Cardiac muscle cell (in vitro differentiated cells and primary cell): ENCODE results near the gene C2CD4D. TPM values are rescaled to one million over a fixed set of nuclear protein-coding genes. Genes with fewer than 3 reads are reported as not detected.

Experiments
- DNase-seq, 2 donors: peaks; one replicate each; pipeline versions ENCODE4 v3.0.0 to v3.0.0-alpha.2; 2010 to 2017; ENCODE audit warnings: low read depth in 1 of 2, low spot score in 1 of 2
- H3K27ac ChIP-seq: fragments of 200-600 bp; sonication (generic); 2 replicates; pipeline ENCODE4 v1.5.1; 2016
- H3K27me3 ChIP-seq: fragments of 200-600 bp; sonication (generic); 2 replicates; pipeline ENCODE4 v1.6.0; 2016; ENCODE audit warnings: control low read depth
- H3K36me3 ChIP-seq: fragments of 200-600 bp; sonication (generic); 2 replicates; pipeline ENCODE4 v1.5.1; 2016; ENCODE audit warnings: control low read depth
- H3K4me1 ChIP-seq: fragments of 200-600 bp; sonication (generic); 2 replicates; pipeline ENCODE4 v1.8.1; 2017; ENCODE audit warnings: low read depth, mild to moderate bottlenecking, mixed run types
- H3K4me3 ChIP-seq: fragments of 200-600 bp; sonication (generic); 2 replicates; pipeline ENCODE4 v1.5.1; 2016; ENCODE audit warnings: mild to moderate bottlenecking
- H3K9me3 ChIP-seq: fragments of 200-600 bp; sonication (generic); 2 replicates; pipeline ENCODE4 v1.5.1; 2017; ENCODE audit warnings: low read depth, mild to moderate bottlenecking, control low read depth
- polyA plus RNA-seq: library from polyadenylated mRNA; unstranded; fragments of >200 nt; fragmentation: Nextera tagmentation; extraction: Ambion mirVana; gene quantifications from 2 replicates; pipeline ENCODE4 v1.2.1, GENCODE V29; 2016
- total RNA-seq: library from RNA; depleted of rRNA; stranded (reverse); fragments of >200 nt; gene quantifications from 2 replicates; pipeline ENCODE4 v1.2.3, GENCODE V29; 2016
- TF ChIP-seq, protein P1 (sequence below): IDR thresholded peaks from 2 replicates; pipeline ENCODE4 v1.5.1; 2012; ENCODE audit warnings: low read depth, mild to moderate bottlenecking, low read length

C2CD4D gene
- total and polyA plus RNA-seq, 2 experiments from 2014 or later = 0.44 TPM; not detected in 1

DNA sequence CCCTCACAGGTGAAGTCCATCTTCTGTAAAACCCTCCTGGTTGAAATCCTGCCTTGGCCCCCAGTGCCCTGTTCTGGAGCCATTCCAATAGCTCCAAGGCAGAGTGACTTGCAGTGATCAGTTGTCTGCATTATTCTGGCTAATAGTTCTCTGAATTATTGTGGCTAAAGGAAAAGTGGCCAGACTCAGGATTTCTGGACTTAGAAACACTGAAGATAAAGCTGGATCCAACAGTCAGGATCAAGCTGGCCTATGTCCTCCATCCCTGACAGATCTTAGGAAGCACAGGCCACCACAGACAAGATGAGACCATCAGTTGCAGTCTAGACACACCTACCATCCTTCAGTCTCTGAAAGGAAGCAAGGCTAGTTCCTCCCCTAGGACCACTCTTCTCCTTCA lies 801 bp upstream of the C2CD4D start:
- H3K27me3 ChIP-seq = peaks cover 59% of the 10 kb centered on the region
- TF ChIP-seq, protein P1, sequence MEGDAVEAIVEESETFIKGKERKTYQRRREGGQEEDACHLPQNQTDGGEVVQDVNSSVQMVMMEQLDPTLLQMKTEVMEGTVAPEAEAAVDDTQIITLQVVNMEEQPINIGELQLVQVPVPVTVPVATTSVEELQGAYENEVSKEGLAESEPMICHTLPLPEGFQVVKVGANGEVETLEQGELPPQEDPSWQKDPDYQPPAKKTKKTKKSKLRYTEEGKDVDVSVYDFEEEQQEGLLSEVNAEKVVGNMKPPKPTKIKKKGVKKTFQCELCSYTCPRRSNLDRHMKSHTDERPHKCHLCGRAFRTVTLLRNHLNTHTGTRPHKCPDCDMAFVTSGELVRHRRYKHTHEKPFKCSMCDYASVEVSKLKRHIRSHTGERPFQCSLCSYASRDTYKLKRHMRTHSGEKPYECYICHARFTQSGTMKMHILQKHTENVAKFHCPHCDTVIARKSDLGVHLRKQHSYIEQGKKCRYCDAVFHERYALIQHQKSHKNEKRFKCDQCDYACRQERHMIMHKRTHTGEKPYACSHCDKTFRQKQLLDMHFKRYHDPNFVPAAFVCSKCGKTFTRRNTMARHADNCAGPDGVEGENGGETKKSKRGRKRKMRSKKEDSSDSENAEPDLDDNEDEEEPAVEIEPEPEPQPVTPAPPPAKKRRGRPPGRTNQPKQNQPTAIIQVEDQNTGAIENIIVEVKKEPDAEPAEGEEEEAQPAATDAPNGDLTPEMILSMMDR = no peak
- H3K9me3 ChIP-seq = no peaks in the 10 kb centered on the region
- no peak overlapping the region for H3K4me3 ChIP-seq
- H3K27ac ChIP-seq = no peak overlapping the region
- H3K36me3 ChIP-seq = no peaks in the 10 kb centered on the region
- no peak for DNase-seq
- H3K4me1 ChIP-seq = no peaks in the 10 kb centered on the region

DNA sequence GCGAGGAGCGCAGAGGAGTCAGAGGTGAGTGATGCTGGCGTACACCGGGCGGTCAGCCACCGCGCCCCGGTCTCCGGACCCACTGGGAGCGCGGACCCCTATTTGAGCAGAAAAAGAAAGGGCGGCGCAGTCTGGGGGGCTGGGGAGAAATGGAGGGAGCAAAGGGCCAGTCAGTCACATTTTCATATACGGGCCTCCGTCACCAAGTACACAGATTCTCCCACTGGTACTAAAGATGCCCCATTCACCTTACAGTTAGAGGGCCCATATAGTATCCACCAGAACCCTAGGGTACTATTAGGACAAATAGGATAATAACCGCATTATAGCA lies 573 bp downstream of the C2CD4D start:
- H3K36me3 ChIP-seq = no peaks in the 10 kb centered on the region
- H3K9me3 ChIP-seq = no peaks in the 10 kb centered on the region
- TF ChIP-seq, protein P1 = no peak
- H3K4me3 ChIP-seq = peak overlapping the region; percentile 30
- H3K27me3 ChIP-seq = peaks cover 59% of the 10 kb centered on the region
- DNase-seq = no peak
- H3K4me1 ChIP-seq = no peaks in the 10 kb centered on the region
- no peak overlapping the region for H3K27ac ChIP-seq

DNA sequence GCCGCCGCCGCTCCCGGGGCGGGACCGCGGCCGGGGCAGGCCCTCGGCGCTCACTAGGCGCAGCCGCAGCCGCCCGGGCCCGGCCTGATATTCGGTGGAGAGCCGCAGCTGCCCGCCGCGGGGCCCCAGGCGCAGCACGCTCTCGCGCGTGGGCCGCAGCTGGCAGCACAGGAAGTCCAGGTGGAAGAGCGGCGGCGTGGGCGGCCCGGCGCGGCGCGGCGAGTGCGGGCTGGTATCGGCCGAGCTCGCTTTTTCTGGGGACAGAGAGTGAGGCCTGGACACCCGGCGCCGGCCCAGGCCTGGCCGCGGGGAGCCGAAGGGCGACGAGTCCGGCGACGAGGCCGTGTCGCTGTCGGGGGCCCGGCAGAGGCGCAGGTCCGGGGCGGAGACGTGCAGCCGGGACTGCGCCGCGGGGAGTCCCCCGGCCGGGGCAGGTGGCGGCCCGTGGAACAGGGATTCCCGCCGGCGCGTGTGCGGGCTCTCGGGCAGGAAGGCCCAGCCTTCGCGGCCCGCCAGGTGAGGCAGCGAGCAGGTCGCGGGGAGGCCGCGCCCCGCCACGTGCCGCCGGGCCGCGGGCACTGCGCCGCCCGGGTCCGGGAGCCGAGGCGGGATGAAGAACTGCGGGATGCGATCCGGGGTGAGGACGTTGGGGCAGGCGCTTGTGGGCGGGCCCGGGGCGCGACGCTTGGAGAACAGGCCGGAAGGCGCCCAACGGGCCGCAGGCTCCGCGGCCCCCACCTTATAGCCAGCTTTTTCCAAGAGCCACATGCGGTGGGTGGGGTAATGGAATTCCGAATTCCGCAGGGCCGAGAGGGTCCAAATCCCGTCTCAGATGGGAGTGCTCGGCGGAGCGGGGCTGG lies 1.2 kb downstream of the C2CD4D start:
- Histone ChIP-seq H3K4me3 (peak overlapping the region; percentile 30), H3K27ac (no peak overlapping the region), H3K4me1 (no peaks in the 10 kb centered on the region), H3K36me3 (no peaks in the 10 kb centered on the region), H3K9me3 (no peaks in the 10 kb centered on the region), H3K27me3 (peaks cover 59% of the 10 kb centered on the region)
- DNase-seq = peak; percentile 34 to 35
- TF ChIP-seq, protein P1 = no peak

DNA sequence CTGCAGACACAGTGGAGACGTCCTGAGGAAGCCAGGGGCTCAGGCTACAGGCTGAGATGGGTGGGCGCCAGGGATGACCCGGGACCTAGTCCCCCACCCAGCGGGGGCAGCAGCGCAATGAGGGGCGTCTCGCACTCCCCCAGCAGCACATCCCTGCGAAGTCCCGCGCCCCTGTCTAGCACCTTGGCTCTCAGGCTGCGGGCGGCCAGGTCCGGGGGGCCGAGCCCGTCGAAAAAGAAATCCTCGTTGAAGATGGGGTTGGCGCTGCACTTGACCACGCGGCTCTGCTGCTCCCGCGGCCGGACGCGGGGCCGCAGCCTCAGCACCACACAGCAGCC lies 1.8 kb downstream of the C2CD4D start:
- H3K4me3 ChIP-seq = peak overlapping the region; percentile 30
- H3K36me3 ChIP-seq = no peaks in the 10 kb centered on the region
- TF ChIP-seq, protein P1 = no peak
- peaks cover 59% of the 10 kb centered on the region for H3K27me3 ChIP-seq
- H3K9me3 ChIP-seq = no peaks in the 10 kb centered on the region
- H3K27ac ChIP-seq = no peak overlapping the region
- DNase-seq = no peak
- H3K4me1 ChIP-seq = no peaks in the 10 kb centered on the region

DNA sequence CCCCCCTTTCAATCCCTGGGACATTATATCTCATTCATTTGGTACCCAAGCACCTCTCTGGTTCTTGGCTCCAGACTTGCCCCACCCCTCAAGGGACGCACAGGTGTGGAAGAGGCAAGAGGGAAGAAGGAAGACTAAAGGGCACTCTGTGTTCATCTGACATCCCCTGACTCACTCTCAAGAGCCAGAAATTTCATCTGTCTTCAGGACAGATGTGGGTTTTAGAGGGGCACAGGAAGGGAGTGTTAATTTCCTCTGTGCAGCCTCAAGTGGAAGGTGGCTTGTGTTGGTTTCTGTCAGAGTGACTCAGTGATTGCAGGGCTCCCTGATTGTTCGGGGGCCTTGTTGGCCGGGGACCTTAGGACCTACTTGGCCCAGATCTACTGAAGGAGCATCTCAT lies 2.4 kb downstream of the C2CD4D start:
- Histone ChIP-seq H3K27ac (no peak overlapping the region), H3K9me3 (no peaks in the 10 kb centered on the region), H3K4me3 (no peak overlapping the region), H3K36me3 (no peaks in the 10 kb centered on the region), H3K27me3 (peaks cover 57% of the 10 kb centered on the region), H3K4me1 (no peaks in the 10 kb centered on the region)
- no peak for DNase-seq
- TF ChIP-seq, protein P1 = no peak

DNA sequence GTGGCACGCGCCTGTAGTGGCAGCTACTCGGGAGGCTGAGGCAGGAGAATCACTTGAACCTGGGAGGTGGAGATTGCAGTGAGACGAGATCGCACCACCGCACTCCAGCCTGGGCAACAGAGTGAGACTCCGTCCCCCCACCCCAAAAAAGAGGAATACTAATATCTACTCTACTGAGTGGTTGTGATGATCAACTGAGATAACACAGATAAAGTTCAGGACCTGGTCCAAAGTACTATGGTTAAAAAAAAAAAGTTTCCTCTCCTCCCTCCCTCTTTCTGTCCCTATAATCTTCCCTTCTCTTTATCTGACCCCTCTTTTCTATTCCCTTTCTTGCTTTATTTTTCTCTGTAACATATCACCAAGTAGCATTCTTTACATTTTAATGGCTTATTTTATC lies 4.0 kb downstream of the C2CD4D start:
- Histone ChIP-seq H3K9me3 (no peaks in the 10 kb centered on the region), H3K4me1 (no peaks in the 10 kb centered on the region), H3K36me3 (no peaks in the 10 kb centered on the region), H3K27ac (no peak overlapping the region), H3K4me3 (no peak overlapping the region), H3K27me3 (peaks cover 41% of the 10 kb centered on the region)
- no peak for DNase-seq
- TF ChIP-seq, protein P1 = no peak
